ENCODE results near the gene PAPOLA. TPM values are rescaled to one million over a fixed set of nuclear protein-coding genes. Genes with fewer than 3 reads are reported as not detected.
"Not testable (repeated sequence)": the region's sequence is repeated elsewhere in the genome, so short reads cannot be mapped to it uniquely, and the experiment has no call there.

PAPOLA gene
- total and polyA plus RNA-seq, 9 of the 15 experiments (the other 6 are each of a cell fraction or from before 2014, with no cell fraction given), result 51.1 to 199 (median 95.8) TPM

DNA sequence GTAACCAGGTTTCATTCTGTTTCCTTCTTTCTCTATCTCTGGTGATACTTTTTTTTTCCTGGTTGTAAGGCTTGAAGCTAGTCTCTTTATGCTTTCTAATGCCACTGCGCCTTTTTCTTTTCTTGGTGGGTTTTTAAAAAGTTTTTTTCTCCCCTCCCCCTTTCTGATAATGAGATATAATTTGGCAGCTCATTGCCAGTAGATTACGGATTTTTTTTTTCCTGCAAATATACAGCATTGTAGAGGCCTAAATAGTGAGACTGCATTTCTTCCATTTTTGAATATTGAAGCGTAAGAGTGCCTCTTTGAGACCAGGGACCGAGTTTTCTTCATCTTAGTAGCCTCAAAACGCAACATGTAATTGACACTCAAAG, 1.1 kb downstream of the PAPOLA start:
- 0% methylated on average over 4 of the region's 5 CpGs for WGBS (ENCODE audit: insufficient coverage, low coverage, missing lambda C conversion rate)
- H3K79me2 ChIP-seq (ENCODE audit: control insufficient read depth, insufficient read depth, low read length), result peaks cover 74% of the 10 kb centered on the region
- H3K4me2 ChIP-seq (ENCODE audit: insufficient read depth, low read length), result peak overlapping the region; percentile 91
- peaks cover 28% of the 10 kb centered on the region for H3K36me3 ChIP-seq (ENCODE audit: control insufficient read depth, insufficient read depth, low read length)
- H3K27me3 ChIP-seq (ENCODE audit: control insufficient read depth in 2 of 2, insufficient read depth in 2 of 2, low read length in 2 of 2), result no peaks in the 10 kb centered on the region
- H3K27ac ChIP-seq (ENCODE audit: extremely low read depth, low read depth, low read length), result peak overlapping the region; percentile 98
- peak overlapping the region; percentile 96 for H3K4me3 ChIP-seq
- H3K9ac ChIP-seq (ENCODE audit: insufficient read depth in 1 of 2, low read depth in 2 of 2, low read length in 2 of 2), result peak overlapping the region; percentile 97 to 99
- H4K20me1 ChIP-seq (replicated peaks; ENCODE audit: control insufficient read depth, insufficient read depth, low read length), result peaks cover 7% of the 10 kb centered on the region; the same call in 1 of the 2 replicates
- H2AFZ ChIP-seq (ENCODE audit: low read depth, low read length), result no peak overlapping the region
- H3K9me1 ChIP-seq (ENCODE audit: control insufficient read depth, insufficient read depth, low read length), result no peaks in the 10 kb centered on the region
- ChIA-PET CTCF (ENCODE audit: low intra/inter-chr PET ratio) (no interaction called here), POLR2A (interaction anchor here (0.7 to 1.0 kb wide), 4 partner anchors 9 to 77 kb away, joined by 3 to 4 read pairs (median 4); no protein-coding TSS in a partner anchor)
- no peak for TF ChIP-seq SLC30A9 (CRISPR knock-in tag; IDR thresholded peaks at IDR 0.05)
- no peak for TF ChIP-seq MAFK (IDR thresholded peaks at IDR 0.05; ENCODE audit: low read length)
- no peak for TF ChIP-seq YBX1 (IDR thresholded peaks at IDR 0.05)
- TF ChIP-seq ZNF347 (CRISPR knock-in tag; IDR thresholded peaks at IDR 0.05; ENCODE audit: low read depth), result no peak
- no peak for TF ChIP-seq BCOR (IDR thresholded peaks at IDR 0.05)
- TF ChIP-seq HOMEZ (CRISPR knock-in tag; IDR thresholded peaks at IDR 0.05), result no peak
- TF ChIP-seq ZNF79 (CRISPR knock-in tag; IDR thresholded peaks at IDR 0.05; ENCODE audit: low read depth), result no peak
- TF ChIP-seq ZNF316 (IDR thresholded peaks at IDR 0.05), result no peak
- no peak for TF ChIP-seq ELF2 (CRISPR knock-in tag; IDR thresholded peaks at IDR 0.05)
- peaks cover 5 to 12% of the 10 kb centered on the region in 2 experiments; a peak in 4 of 5 replicates for H3K4me1 ChIP-seq (replicated peaks in 1 of 2; ENCODE audit: control insufficient read depth in 2 of 2, insufficient read depth in 2 of 2, low read length in 2 of 2)
- no peaks in the 10 kb centered on the region for H3K9me3 ChIP-seq (replicated peaks; ENCODE audit: control insufficient read depth, insufficient read depth, low read depth, low read length)
- no peak for DNase-seq (ENCODE audit: extremely low read depth in 1 of 4, low spot score in 3 of 4)
- BruUV-seq (replicated peaks), result no TSS peak
- no peak for FAIRE-seq
- no peak for ATAC-seq
- in situ Hi-C loops (cut with MboI), result no loop called here
- intact Hi-C loops (cut with micrococcal nuclease), result no loop called here

GRCh38 chr14:96504353-96504752, 2.2 kb downstream of the PAPOLA start:
- H3K79me2 ChIP-seq (ENCODE audit: control insufficient read depth, insufficient read depth, low read length), result peaks cover 85% of the 10 kb centered on the region
- intact Hi-C loops (cut with micrococcal nuclease); H3K27me3 ChIP-seq (ENCODE audit: control insufficient read depth in 2 of 2, insufficient read depth in 2 of 2, low read length in 2 of 2); BruUV-seq (replicated peaks); H3K4me3 ChIP-seq; H3K4me2 ChIP-seq (ENCODE audit: insufficient read depth, low read length); FAIRE-seq; DNase-seq (ENCODE audit: extremely low read depth in 1 of 4, low spot score in 3 of 4); H3K9me1 ChIP-seq (ENCODE audit: control insufficient read depth, insufficient read depth, low read length); H3K9me3 ChIP-seq (replicated peaks; ENCODE audit: control insufficient read depth, insufficient read depth, low read depth, low read length); H2AFZ ChIP-seq (ENCODE audit: low read depth, low read length); CTCF ChIA-PET (ENCODE audit: low intra/inter-chr PET ratio); in situ Hi-C loops (cut with MboI); POLR2A ChIA-PET; ATAC-seq; H3K27ac ChIP-seq (ENCODE audit: extremely low read depth, low read depth, low read length): not testable (repeated sequence)
- H4K20me1 ChIP-seq (replicated peaks; ENCODE audit: control insufficient read depth, insufficient read depth, low read length), result peaks cover 13% of the 10 kb centered on the region
- H3K36me3 ChIP-seq (ENCODE audit: control insufficient read depth, insufficient read depth, low read length), result peaks cover 28% of the 10 kb centered on the region
- H3K4me1 ChIP-seq (replicated peaks in 1 of 2; ENCODE audit: control insufficient read depth in 2 of 2, insufficient read depth in 2 of 2, low read length in 2 of 2), result peaks cover 6 to 12% of the 10 kb centered on the region in 2 experiments; a peak in 4 of 5 replicates
- 82% methylated on average over 11 of the region's 12 CpGs for WGBS (ENCODE audit: insufficient coverage, low coverage, missing lambda C conversion rate)
- peak overlapping the region; percentile 62 to 97; a peak in 2 of 4 replicates for H3K9ac ChIP-seq (ENCODE audit: insufficient read depth in 1 of 2, low read depth in 2 of 2, low read length in 2 of 2)

Data from K562 (cell line).